ENCODE measurements around the gene IPP. TPM values are rescaled to one million over a fixed set of nuclear protein-coding genes. Genes with fewer than 3 reads are reported as not detected.
A peak's percentile ranks its signal among the peaks of the same experiment; 100 is the strongest.

The IPP gene
- polyA plus RNA-seq, 1 of the 3 experiments (the other 2 are of a cell fraction), result 3.2 TPM

GRCh38 chr1:45679123-45679522, 71.3 kb downstream of the IPP start:
- TF ChIP-seq TCF12 (IDR thresholded peaks at IDR 0.05) (no peak), SIN3A (IDR thresholded peaks at IDR 0.05; ENCODE audit: borderline replicate concordance, low read depth, low read length) (no peak)
- POLR2A ChIA-PET, result interaction anchor here (0.5 kb wide), 1 partner anchor 734 kb away, joined by 3 read pairs; no protein-coding TSS in a partner anchor

GRCh38 chr1:45678489-45678888, 72.0 kb downstream of the IPP start:
- Histone ChIP-seq H3K4me2 (no peak overlapping the region), H4K20me1 (ENCODE audit: insufficient read depth) (peaks cover 99% of the 10 kb centered on the region), H3F3A (replicated peaks; ENCODE audit: insufficient read depth) (peaks cover 8% of the 10 kb centered on the region), H3K9ac (no peak overlapping the region), H3K79me2 (ENCODE audit: insufficient read depth) (peaks cover 100% of the 10 kb centered on the region), H2AFZ (ENCODE audit: low read depth) (no peak overlapping the region), H3K4me1 (ENCODE audit: control insufficient read depth in 1 of 2, insufficient read depth in 2 of 2, low read depth in 1 of 2, low read length in 1 of 2) (peaks cover 4 to 34% of the 10 kb centered on the region in 2 experiments; a peak in 3 of 4 replicates), H3K27ac (ENCODE audit: low read depth in 2 of 2, low read length in 1 of 2) (no peak overlapping the region), H3K9me3 (no peaks in the 10 kb centered on the region), H3K9me2 (no peaks in the 10 kb centered on the region), H3K27me3 (ENCODE audit: insufficient read depth) (no peaks in the 10 kb centered on the region), H3K36me3 (replicated peaks in 1 of 2; ENCODE audit: control insufficient read depth in 1 of 2, insufficient read depth in 2 of 2, low read length in 1 of 2) (peaks cover 0 to 10% of the 10 kb centered on the region in 2 experiments), H3K4me3 (ENCODE audit: low read depth in 2 of 2, low read length in 1 of 2) (no peak overlapping the region)
- ChIA-PET CTCF (interaction anchor here (0.8 to 1.1 kb wide), 2 partner anchors 21 to 166 kb away, joined by 3 to 4 read pairs; no protein-coding TSS in a partner anchor), POLR2A (interaction anchor here (0.5 to 1.2 kb wide), 3 partner anchors 10 to 733 kb away, joined by 3 to 4 read pairs (median 3); no protein-coding TSS in a partner anchor)
- TF ChIP-seq CHD2 (IDR thresholded peaks at IDR 0.05; ENCODE audit: low read length, partially characterized antibody), result no peak
- no peak for TF ChIP-seq FOXM1 (IDR thresholded peaks at IDR 0.05; ENCODE audit: low read depth)
- no peak for TF ChIP-seq ZBTB33 (IDR thresholded peaks at IDR 0.05; ENCODE audit: borderline replicate concordance, low read depth)
- TF ChIP-seq NFIC (IDR thresholded peaks at IDR 0.05; ENCODE audit: borderline replicate concordance), result no peak
- no peak for TF ChIP-seq YY1 (IDR thresholded peaks at IDR 0.05; ENCODE audit: low read depth)
- no peak for TF ChIP-seq TEAD4 (IDR thresholded peaks at IDR 0.05; ENCODE audit: borderline replicate concordance, insufficient read depth)
- no peak for TF ChIP-seq ELF1 (IDR thresholded peaks at IDR 0.05)
- no peak for DNase-seq

More at GRCh38 chr1:45679123-45679522, 71.3 kb downstream of the IPP start:
- H3K4me1 ChIP-seq (ENCODE audit: control insufficient read depth in 1 of 2, insufficient read depth in 2 of 2, low read depth in 1 of 2, low read length in 1 of 2), result peaks cover 5 to 28% of the 10 kb centered on the region in 2 experiments; a peak in 3 of 4 replicates
- H3K27ac ChIP-seq (ENCODE audit: low read depth in 2 of 2, low read length in 1 of 2), result no peak overlapping the region
- H3K36me3 ChIP-seq (replicated peaks in 1 of 2; ENCODE audit: control insufficient read depth in 1 of 2, insufficient read depth in 2 of 2, low read length in 1 of 2), result peaks cover 0 to 8% of the 10 kb centered on the region in 2 experiments
- no peaks in the 10 kb centered on the region for H3K9me2 ChIP-seq
- H3K79me2 ChIP-seq (ENCODE audit: insufficient read depth), result peaks cover 100% of the 10 kb centered on the region
- no peaks in the 10 kb centered on the region for H3K9me3 ChIP-seq
- WGBS (ENCODE audit: low lambda C conversion rate), result 64% methylated on average over 3 of the region's 3 CpGs
- H3K27me3 ChIP-seq (ENCODE audit: insufficient read depth), result no peaks in the 10 kb centered on the region
- H3F3A ChIP-seq (replicated peaks; ENCODE audit: insufficient read depth), result peaks cover 8% of the 10 kb centered on the region
- H3K4me2 ChIP-seq, result peak overlapping the region; percentile 35; the same call in 1 of the 2 replicates
- no peak overlapping the region; a peak in 1 of 4 replicates for H3K4me3 ChIP-seq (ENCODE audit: low read depth in 2 of 2, low read length in 1 of 2)
- no peak overlapping the region for H3K9ac ChIP-seq
- peaks cover 99% of the 10 kb centered on the region for H4K20me1 ChIP-seq (ENCODE audit: insufficient read depth)
- CTCF ChIA-PET, result interaction anchor here (0.8 kb wide), 1 partner anchor 167 kb away, joined by 4 read pairs; no protein-coding TSS in a partner anchor
- no peak for DNase-seq
- H2AFZ ChIP-seq (ENCODE audit: low read depth), result no peak overlapping the region

- Histone ChIP-seq H3K27me3 (ENCODE audit: insufficient read depth) (no peaks in the 10 kb centered on the region), H3K9me2 (no peaks in the 10 kb centered on the region), H3K4me3 (ENCODE audit: low read depth in 2 of 2, low read length in 1 of 2) (no peak overlapping the region), H3K79me2 (ENCODE audit: insufficient read depth) (peaks cover 100% of the 10 kb centered on the region), H3K36me3 (replicated peaks in 1 of 2; ENCODE audit: control insufficient read depth in 1 of 2, insufficient read depth in 2 of 2, low read length in 1 of 2) (peaks cover 0 to 10% of the 10 kb centered on the region in 2 experiments), H3K4me2 (no peak overlapping the region), H3K4me1 (ENCODE audit: control insufficient read depth in 1 of 2, insufficient read depth in 2 of 2, low read depth in 1 of 2, low read length in 1 of 2) (peaks cover 4 to 33% of the 10 kb centered on the region in 2 experiments; a peak in 3 of 4 replicates), H3F3A (replicated peaks; ENCODE audit: insufficient read depth) (peaks cover 8% of the 10 kb centered on the region), H3K9ac (no peak overlapping the region), H3K27ac (ENCODE audit: low read depth in 2 of 2, low read length in 1 of 2) (no peak overlapping the region), H3K9me3 (no peaks in the 10 kb centered on the region), H4K20me1 (ENCODE audit: insufficient read depth) (peaks cover 99% of the 10 kb centered on the region), H2AFZ (ENCODE audit: low read depth) (no peak overlapping the region)
- ChIA-PET POLR2A (interaction anchor here (0.6 to 1.2 kb wide), 2 partner anchors 11 to 509 kb away, joined by 3 to 4 read pairs; no protein-coding TSS in a partner anchor), CTCF (interaction anchor here (1.1 kb wide), 1 partner anchor 20 kb away, joined by 3 read pairs; no protein-coding TSS in a partner anchor)
- DNase-seq, result no peak
- 75% methylated on average over 3 of the region's 3 CpGs for WGBS (ENCODE audit: low lambda C conversion rate)
- TF ChIP-seq RFX5 (IDR thresholded peaks at IDR 0.05; ENCODE audit: low read length), result no peak
- no peak for TF ChIP-seq NRF1 (IDR thresholded peaks at IDR 0.05; ENCODE audit: low read depth, low read length)
- no peak for TF ChIP-seq USF1 (IDR thresholded peaks at IDR 0.05; ENCODE audit: borderline replicate concordance, low read depth)
- TF ChIP-seq SIN3A (IDR thresholded peaks at IDR 0.05; ENCODE audit: borderline replicate concordance, low read depth, low read length), result no peak
- no peak for TF ChIP-seq TCF12 (IDR thresholded peaks at IDR 0.05)
- no peak for TF ChIP-seq NFIC (IDR thresholded peaks at IDR 0.05; ENCODE audit: borderline replicate concordance)
- no peak for TF ChIP-seq RCOR1 (IDR thresholded peaks at IDR 0.05; ENCODE audit: low read length)
- TF ChIP-seq RXRA (IDR thresholded peaks at IDR 0.05; ENCODE audit: borderline replicate concordance, low read depth), result no peak
- TF ChIP-seq POLR2AphosphoS5 (IDR thresholded peaks at IDR 0.05; ENCODE audit: low read depth, low read length), result no peak
- no peak for TF ChIP-seq ZBTB33 (IDR thresholded peaks at IDR 0.05; ENCODE audit: borderline replicate concordance, low read depth)
- TF ChIP-seq EZH2phosphoT487 (IDR thresholded peaks at IDR 0.05; ENCODE audit: borderline replicate concordance, low read depth), result no peak
- TF ChIP-seq MXI1 (IDR thresholded peaks at IDR 0.05; ENCODE audit: low read depth, low read length), result no peak
These were observed 72.7 kb downstream of the IPP start for GRCh38 chr1:45677751-45678245.
